AG09309 (cell line): ENCODE results near the gene CSH1.
A peak's percentile ranks its signal among the peaks of the same experiment; 100 is the strongest.

Experiments used
- DNase-seq: peaks from one replicate; pipeline ENCODE4 v3.0.0-alpha.2; 2010; ENCODE audit warnings: low read depth
- H3K4me3 ChIP-seq: 2 replicates; pipeline ENCODE4 v1.5.1; 2011; ENCODE audit warnings: mild to moderate bottlenecking, low read depth, low read length, moderate library complexity; ENCODE audit not compliant: control insufficient read depth
- TF ChIP-seq, protein P1 (sequence below): IDR thresholded peaks from 2 replicates; pipeline ENCODE4 v1.5.1; 2011; ENCODE audit warnings: mild to moderate bottlenecking, low read depth, low read length, inconsistent platforms; ENCODE audit not compliant: insufficient read depth, control insufficient read depth; ENCODE audit errors: missing control alignments

Gene CSH1

DNA sequence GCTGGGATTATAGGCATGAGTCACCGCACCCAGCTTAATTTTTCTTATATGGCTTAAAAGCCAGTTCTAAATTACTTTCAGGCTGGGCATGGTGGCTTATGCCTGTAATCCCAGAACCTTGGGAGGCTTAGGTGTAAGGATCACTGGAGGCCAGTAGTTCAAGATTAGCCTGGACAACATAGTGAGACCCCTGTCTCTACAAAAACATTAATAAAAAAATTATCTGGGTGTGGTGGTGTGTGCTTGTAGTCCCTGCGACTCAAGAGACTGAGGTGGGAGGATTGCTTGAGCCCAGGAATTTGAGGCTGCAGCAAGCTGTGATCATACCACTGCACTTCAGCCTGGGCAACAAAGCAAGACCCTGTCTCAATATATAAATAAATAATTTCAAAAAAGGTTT lies 43.1 kb downstream of the CSH1 start:
- no peak overlapping the region for H3K4me3 ChIP-seq
- TF ChIP-seq, protein P1, sequence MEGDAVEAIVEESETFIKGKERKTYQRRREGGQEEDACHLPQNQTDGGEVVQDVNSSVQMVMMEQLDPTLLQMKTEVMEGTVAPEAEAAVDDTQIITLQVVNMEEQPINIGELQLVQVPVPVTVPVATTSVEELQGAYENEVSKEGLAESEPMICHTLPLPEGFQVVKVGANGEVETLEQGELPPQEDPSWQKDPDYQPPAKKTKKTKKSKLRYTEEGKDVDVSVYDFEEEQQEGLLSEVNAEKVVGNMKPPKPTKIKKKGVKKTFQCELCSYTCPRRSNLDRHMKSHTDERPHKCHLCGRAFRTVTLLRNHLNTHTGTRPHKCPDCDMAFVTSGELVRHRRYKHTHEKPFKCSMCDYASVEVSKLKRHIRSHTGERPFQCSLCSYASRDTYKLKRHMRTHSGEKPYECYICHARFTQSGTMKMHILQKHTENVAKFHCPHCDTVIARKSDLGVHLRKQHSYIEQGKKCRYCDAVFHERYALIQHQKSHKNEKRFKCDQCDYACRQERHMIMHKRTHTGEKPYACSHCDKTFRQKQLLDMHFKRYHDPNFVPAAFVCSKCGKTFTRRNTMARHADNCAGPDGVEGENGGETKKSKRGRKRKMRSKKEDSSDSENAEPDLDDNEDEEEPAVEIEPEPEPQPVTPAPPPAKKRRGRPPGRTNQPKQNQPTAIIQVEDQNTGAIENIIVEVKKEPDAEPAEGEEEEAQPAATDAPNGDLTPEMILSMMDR, result no peak
- no peak for DNase-seq

DNA sequence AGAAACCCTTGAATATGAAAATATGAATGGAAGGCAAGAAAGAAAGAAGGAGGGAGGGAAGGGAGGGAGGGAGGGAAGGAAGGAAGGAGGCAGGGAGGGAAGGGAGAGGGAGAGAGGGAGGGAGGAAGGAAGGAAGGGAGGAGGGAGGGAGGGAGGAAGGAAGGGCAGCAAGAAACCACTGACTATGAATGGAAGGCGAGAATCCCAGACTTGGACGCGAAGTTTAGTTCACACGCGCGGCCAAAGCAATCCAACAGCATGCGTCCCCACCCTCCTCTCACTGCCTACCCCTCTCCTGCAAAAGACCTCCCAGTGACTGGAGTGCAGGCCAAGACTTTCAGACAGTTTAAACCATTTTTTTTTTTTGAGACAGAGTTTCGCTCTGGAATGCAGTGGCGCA lies 46.0 kb downstream of the CSH1 start:
- H3K4me3 ChIP-seq, result no peak overlapping the region
- no peak for DNase-seq
- TF ChIP-seq, protein P1, result no peak

DNA sequence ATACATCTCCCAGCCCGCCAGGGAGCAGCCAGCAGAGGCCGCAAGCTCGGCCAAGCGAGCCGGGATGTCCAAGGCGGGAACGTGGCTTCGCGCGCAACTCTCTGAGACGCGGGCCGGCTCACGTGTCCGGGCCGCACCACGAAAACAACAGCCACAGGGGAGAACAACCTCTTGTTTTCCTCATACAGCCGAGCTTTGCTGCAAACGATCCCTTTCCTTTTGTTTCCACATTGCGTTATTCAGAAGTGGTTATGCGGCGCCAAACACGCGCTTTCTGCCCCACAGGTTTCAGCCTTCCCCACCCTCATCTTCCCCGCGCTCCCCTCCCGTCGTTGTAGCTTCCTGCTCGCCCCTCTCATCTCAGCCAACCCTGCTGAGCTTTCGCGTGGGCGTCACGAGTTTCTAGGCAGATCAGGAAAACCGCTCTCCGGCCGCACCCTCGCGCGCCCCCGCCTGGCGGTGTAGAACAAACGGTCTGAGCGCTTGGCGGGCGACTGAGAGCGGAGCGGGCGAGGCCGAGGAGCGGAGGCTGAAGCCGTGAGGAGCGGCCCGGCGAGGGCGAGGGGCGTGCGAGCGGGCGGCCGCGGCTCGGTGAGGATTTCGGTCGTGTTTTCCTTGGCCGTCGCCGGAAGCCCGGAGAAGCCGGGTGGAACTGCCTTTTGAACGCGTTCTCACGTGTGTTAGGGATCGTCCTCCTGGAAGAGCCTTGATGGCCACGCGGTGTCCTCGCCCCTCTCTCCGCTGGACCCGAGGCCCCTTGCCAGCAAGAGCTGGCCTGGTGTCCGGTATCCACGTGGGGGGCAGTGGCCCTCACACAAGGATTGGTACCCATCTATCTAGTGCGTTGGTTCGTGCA lies 47.3 kb downstream of the CSH1 start:
- TF ChIP-seq, protein P1, result peak; percentile 63
- no peak overlapping the region for H3K4me3 ChIP-seq
- DNase-seq, result peak; percentile 52

DNA sequence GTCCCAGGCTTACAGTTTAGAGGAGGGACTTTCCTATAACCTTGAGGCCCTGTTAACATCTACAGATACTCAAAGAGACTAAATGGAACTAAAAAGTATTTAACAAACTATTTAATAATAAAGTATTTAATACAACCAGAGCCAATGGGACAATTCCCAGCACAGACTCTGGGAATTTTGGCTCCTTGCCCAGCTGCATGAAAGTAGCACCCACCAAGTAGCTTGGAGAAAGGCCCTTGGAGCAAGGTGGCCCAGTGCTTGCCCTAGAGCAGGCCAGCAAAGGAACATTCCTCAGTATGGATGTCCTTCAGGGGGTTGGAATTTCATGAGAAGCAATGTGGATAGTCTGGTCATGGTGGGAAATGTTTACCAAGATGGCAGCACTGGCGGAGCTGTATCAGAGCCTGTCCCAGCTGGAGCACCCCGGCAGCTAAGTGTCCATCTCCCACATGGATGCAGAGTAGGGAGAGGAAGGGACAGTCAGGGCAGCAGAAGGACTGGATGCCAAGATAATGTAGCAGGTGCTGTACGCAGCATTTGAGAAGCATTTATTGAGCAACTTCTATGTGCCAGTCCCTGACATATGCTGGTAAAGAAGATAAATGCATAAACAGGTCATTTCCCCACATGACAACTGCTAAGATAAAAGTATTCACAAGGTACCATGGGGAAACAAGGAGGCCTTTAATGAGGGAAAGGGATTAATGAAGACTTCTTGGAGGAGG lies 48.7 kb downstream of the CSH1 start:
- DNase-seq, result no peak
- TF ChIP-seq, protein P1, result no peak
- H3K4me3 ChIP-seq, result no peak overlapping the region

DNA sequence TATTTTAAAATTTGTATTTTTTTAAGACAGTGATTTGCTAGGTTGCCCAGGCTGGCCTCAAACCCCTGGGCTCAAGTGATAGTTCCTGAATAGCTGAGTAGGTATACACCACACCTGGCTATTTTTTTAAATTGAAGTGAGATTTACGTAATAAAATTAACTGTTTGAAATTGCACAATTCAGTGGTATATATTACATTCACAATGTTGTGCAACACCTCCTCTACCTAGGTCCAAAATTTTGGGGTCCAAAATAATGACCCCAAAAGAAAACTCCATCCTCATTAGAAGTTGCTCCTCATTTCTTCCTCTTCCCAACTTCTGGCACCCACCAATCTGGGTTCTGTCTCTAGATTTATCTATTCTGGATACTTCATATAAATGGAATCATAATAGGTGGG lies 50.9 kb downstream of the CSH1 start:
- DNase-seq, result no peak
- TF ChIP-seq, protein P1, result no peak
- no peak overlapping the region for H3K4me3 ChIP-seq
